Myocyte (in vitro differentiated cells): ENCODE measurements around the gene LRIT2. TPM values are rescaled to one million over a fixed set of nuclear protein-coding genes. Genes with fewer than 3 reads are reported as not detected.

Experiments used
- DNase-seq: peaks from one replicate; pipeline ENCODE4 v3.0.0-alpha.2; 2012; ENCODE audit warnings: low read depth
- total RNA-seq: library from RNA; depleted of rRNA; stranded (reverse); fragments of >200 nt; gene quantifications from 2 replicates; pipeline ENCODE4 v1.2.3, GENCODE V29; 2014

LRIT2 gene
- total RNA-seq, 1 donor from 2014 or later = not detected

- DNase-seq = no peak
Observed at GRCh38 chr10:84205853-84206525, 19.4 kb downstream of the LRIT2 start.

GRCh38 chr10:84205049-84205852 lies 20.1 kb downstream of the LRIT2 start:
- peak; percentile 48 for DNase-seq

- no peak for DNase-seq
Observed at GRCh38 chr10:84204610-84205009, 20.7 kb downstream of the LRIT2 start.

- DNase-seq = no peak
Observed at GRCh38 chr10:84204122-84204521, 21.2 kb downstream of the LRIT2 start.

GRCh38 chr10:84202349-84202748 lies 23.0 kb downstream of the LRIT2 start:
- no peak for DNase-seq

- DNase-seq = no peak
Observed at GRCh38 chr10:84201682-84202081, 23.7 kb downstream of the LRIT2 start.

- no peak for DNase-seq
Observed at GRCh38 chr10:84201244-84201606, 24.1 kb downstream of the LRIT2 start.

GRCh38 chr10:84200537-84201243 lies 24.7 kb downstream of the LRIT2 start:
- no peak for DNase-seq

- no peak for DNase-seq
Observed at GRCh38 chr10:84198206-84198915, 27.0 kb downstream of the LRIT2 start.

- DNase-seq = no peak
Observed at GRCh38 chr10:84197643-84198042, 27.7 kb downstream of the LRIT2 start.

GRCh38 chr10:84196941-84197340 lies 28.4 kb downstream of the LRIT2 start:
- peak; percentile 77 for DNase-seq

GRCh38 chr10:84196083-84196482 lies 29.3 kb downstream of the LRIT2 start:
- DNase-seq = no peak

GRCh38 chr10:84195044-84195830 lies 30.1 kb downstream of the LRIT2 start:
- DNase-seq = no peak

- DNase-seq = peak; percentile 18
Observed at GRCh38 chr10:84194424-84195043, 30.8 kb downstream of the LRIT2 start, which contains the start of gene CDHR1. TSS of gene CDHR1 (plus strand) at chr10:84194537. CDS start at chr10:84194761, 224 bp downstream.

- DNase-seq = no peak
Observed at GRCh38 chr10:84193846-84194423, 31.4 kb downstream of the LRIT2 start.

- no peak for DNase-seq
Observed at GRCh38 chr10:84193327-84193726, 32.0 kb downstream of the LRIT2 start.

GRCh38 chr10:84191106-84191505 lies 34.2 kb downstream of the LRIT2 start:
- DNase-seq = no peak

GRCh38 chr10:84190621-84191020 lies 34.7 kb downstream of the LRIT2 start:
- no peak for DNase-seq

- no peak for DNase-seq
Observed at GRCh38 chr10:84188815-84189214, 36.5 kb downstream of the LRIT2 start.
